NT2/D1 (cell line): ENCODE results near the gene NR2C2.

Experiments used
- DNase-seq: peaks from one replicate; pipeline ENCODE4 v3.0.0-alpha.2; 2011; ENCODE audit warnings: low read depth, low spot score
- H3K27me3 ChIP-seq: 2 replicates; pipeline ENCODE4 v1.6.0; 2011; ENCODE audit warnings: mild to moderate bottlenecking; ENCODE audit not compliant: insufficient read length, insufficient read depth
- H3K36me3 ChIP-seq: 2 replicates; pipeline ENCODE4 v1.6.1; 2011; ENCODE audit warnings: mild to moderate bottlenecking, low read length, mixed read lengths; ENCODE audit not compliant: insufficient read depth, insufficient read length
- H3K4me1 ChIP-seq: 2 replicates; pipeline ENCODE4 v1.5.1; 2011; ENCODE audit not compliant: insufficient read depth, insufficient read length
- H3K4me3 ChIP-seq: 2 replicates; pipeline ENCODE4 v1.5.1; 2011; ENCODE audit warnings: low read depth; ENCODE audit not compliant: insufficient read length
- H3K9ac ChIP-seq: 2 replicates; pipeline ENCODE4 v1.6.0; 2011; ENCODE audit warnings: low read depth; ENCODE audit not compliant: insufficient read length
- H3K9me3 ChIP-seq: 2 replicates; pipeline ENCODE4 v1.5.1; 2011; ENCODE audit warnings: mild to moderate bottlenecking, low read length; ENCODE audit not compliant: insufficient read depth
- SUZ12 ChIP-seq: IDR thresholded peaks from 2 replicates; pipeline ENCODE4 v1.6.1; 2011; ENCODE audit not compliant: insufficient read length, insufficient read depth; ENCODE audit errors: extremely low read depth
- YY1 ChIP-seq: IDR thresholded peaks from 2 replicates; pipeline ENCODE4 v1.6.1; 2011; ENCODE audit not compliant: insufficient read length, insufficient read depth
- ZNF274 ChIP-seq: IDR thresholded peaks from 2 replicates; pipeline ENCODE4 v1.6.1; 2011; ENCODE audit warnings: mild to moderate bottlenecking, low read depth, low read length

Gene NR2C2

DNA sequence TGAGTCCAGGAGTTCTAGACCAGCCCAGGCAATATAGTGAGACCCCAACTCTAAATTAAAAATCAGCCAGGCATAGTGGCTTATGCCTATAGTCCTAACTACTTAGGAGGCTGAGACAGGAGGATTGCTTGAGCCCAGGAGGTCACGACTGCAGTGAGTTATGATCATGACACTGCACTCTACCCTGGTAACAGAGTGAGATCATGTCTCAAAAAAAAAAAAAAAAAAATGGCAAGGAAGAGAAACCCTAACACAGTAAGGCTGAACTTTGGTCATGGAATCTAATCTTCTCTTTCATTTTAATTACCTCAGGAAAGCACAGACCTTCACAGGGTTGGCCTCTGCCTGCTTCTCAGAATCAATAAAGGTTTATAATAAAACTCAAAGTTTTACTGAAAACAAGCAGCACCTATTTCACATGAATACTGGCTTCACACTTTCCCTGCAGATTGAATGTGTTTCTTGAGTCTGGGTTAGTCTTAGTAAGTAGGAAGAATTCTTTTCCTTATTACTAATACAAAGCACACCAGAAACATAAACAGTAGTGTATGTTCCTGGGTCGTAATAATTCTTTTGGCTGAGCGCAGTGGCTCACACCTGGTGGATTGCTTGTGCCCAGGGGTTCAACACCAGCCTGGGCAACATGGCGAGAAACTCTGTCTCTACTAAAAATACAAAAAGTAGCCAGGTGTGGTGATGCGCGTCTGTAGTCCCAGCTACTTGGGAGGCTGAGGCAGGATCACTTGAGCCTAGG lies 11.6 kb upstream of the NR2C2 start:
- Histone ChIP-seq H3K9me3 (no peaks in the 10 kb centered on the region), H3K9ac (no peak overlapping the region), H3K4me3 (no peak overlapping the region), H3K4me1 (no peaks in the 10 kb centered on the region), H3K27me3 (no peaks in the 10 kb centered on the region), H3K36me3 (peaks cover 10% of the 10 kb centered on the region)
- TF ChIP-seq YY1 (no peak), ZNF274 (no peak), SUZ12 (no peak)
- DNase-seq, result no peak

DNA sequence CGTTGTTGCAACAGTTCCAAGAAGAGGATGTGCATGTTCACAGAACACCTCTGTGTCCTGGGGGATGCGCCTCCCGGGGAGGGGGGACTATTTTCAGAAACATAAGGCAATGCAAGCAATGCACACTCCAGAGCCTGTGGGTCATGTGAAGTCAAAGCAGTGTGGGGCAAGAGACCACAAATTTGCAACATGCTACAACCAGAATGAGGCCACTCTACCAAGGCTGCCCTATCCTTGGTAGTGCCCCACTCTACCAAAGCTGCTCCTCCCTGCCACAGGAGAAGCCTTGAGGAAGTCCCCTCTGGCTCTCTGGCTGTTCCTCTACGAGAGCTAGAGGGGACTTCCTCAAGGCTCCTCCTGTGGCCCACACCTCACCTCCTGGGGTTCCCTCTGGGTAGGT lies 8.4 kb upstream of the NR2C2 start:
- no peaks in the 10 kb centered on the region for H3K4me1 ChIP-seq
- H3K9me3 ChIP-seq, result no peaks in the 10 kb centered on the region
- H3K4me3 ChIP-seq, result no peak overlapping the region
- DNase-seq, result no peak
- TF ChIP-seq ZNF274, result no peak
- TF ChIP-seq SUZ12, result no peak
- TF ChIP-seq YY1, result no peak
- H3K27me3 ChIP-seq, result no peaks in the 10 kb centered on the region
- H3K9ac ChIP-seq, result no peak overlapping the region
- peaks cover 23% of the 10 kb centered on the region for H3K36me3 ChIP-seq

DNA sequence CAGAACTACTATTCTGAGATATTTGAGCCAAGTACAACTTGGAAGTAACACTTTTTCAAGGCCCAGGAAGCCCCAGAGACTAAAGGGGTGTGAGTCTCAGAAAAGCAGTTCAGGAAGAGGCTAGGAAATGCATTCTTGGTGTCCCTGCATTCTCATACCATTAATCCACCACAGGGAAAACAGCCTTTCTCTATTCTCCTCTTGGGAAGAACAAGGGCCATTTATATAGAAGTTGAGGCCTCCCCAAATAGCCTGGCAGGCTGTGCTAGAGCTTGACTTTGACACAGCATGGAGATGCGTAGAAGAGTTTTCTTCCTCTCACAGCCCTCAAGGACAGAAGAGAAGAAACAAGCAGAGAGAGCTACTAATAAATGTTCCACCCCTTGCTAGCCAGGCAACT lies 5.5 kb upstream of the NR2C2 start:
- H3K9ac ChIP-seq, result no peak overlapping the region
- no peaks in the 10 kb centered on the region for H3K27me3 ChIP-seq
- no peak for TF ChIP-seq SUZ12
- H3K4me3 ChIP-seq, result no peak overlapping the region
- peaks cover 1% of the 10 kb centered on the region for H3K4me1 ChIP-seq
- DNase-seq, result no peak
- H3K36me3 ChIP-seq, result peaks cover 38% of the 10 kb centered on the region
- H3K9me3 ChIP-seq, result no peaks in the 10 kb centered on the region

DNA sequence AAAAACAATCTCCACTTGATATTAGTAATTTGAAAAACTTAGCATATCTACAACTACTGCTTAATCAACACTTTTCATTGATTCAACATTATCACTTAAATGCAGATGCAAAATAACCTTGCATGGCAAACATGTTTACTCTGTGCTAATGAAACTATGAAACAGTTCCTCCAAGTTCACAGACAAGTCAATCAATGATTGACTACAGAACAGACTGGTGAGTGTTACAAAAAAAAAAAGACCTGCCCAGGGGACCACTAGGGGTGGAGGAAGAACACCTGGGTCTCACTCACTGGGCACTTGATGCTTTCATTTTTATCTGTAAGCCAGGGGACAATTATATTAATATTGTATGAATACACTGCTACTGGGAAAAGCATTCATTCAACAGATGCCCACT lies 4.3 kb upstream of the NR2C2 start:
- Histone ChIP-seq H3K9ac (no peak overlapping the region), H3K9me3 (no peaks in the 10 kb centered on the region), H3K27me3 (no peaks in the 10 kb centered on the region), H3K36me3 (peaks cover 38% of the 10 kb centered on the region), H3K4me3 (no peak overlapping the region), H3K4me1 (peaks cover 1% of the 10 kb centered on the region)
- no peak for DNase-seq
- TF ChIP-seq ZNF274, result no peak
- TF ChIP-seq SUZ12, result no peak
- no peak for TF ChIP-seq YY1

DNA sequence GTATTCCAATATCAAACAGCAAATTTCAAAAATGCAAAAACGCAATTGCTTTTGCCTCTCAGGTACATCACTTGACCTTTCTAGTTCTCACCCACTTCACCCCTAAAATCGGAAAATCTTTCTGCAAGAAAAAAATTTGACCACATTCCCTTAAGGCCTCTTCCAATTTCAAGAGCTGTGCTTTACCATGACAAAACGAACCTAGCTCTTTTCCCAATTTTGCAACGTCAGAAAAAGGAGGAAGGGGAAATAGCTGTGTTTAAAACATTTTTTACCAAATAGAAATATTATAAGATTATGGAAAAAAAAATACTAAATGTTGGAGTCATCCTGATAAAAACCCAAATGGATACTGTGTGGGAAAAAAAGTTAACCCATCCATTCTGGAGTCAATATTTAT lies 1.1 kb upstream of the NR2C2 start:
- no peaks in the 10 kb centered on the region for H3K9me3 ChIP-seq
- TF ChIP-seq YY1, result no peak
- no peak for TF ChIP-seq SUZ12
- no peak for TF ChIP-seq ZNF274
- H3K27me3 ChIP-seq, result no peaks in the 10 kb centered on the region
- H3K36me3 ChIP-seq, result peaks cover 45% of the 10 kb centered on the region
- H3K4me1 ChIP-seq, result peaks cover 1% of the 10 kb centered on the region
- no peak for DNase-seq
- peak overlapping the region; percentile 96 for H3K9ac ChIP-seq
- H3K4me3 ChIP-seq, result peak overlapping the region; percentile 91

DNA sequence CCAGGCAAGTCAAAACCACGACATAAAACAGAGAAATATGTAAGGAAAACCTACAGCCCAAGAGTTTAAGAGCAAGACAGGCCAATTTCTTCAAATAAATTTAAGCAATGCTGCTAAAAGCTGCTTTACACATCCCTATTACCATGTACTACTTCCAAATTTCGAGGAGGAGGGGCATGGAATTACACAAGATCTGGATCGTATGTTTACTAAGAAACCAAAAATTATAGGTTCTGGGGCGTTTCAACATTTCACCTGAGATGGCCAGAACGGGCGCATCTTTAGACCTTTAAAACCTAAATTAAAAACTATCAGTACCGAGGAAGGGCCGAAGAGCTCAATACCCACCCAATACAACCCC lies 664 bp upstream of the NR2C2 start:
- H3K9me3 ChIP-seq, result no peaks in the 10 kb centered on the region
- no peaks in the 10 kb centered on the region for H3K27me3 ChIP-seq
- DNase-seq, result no peak
- H3K4me3 ChIP-seq, result peak overlapping the region; percentile 91
- TF ChIP-seq SUZ12 (no peak), YY1 (no peak), ZNF274 (no peak)
- peaks cover 1% of the 10 kb centered on the region for H3K4me1 ChIP-seq
- peaks cover 45% of the 10 kb centered on the region for H3K36me3 ChIP-seq
- H3K9ac ChIP-seq, result peak overlapping the region; percentile 96

DNA sequence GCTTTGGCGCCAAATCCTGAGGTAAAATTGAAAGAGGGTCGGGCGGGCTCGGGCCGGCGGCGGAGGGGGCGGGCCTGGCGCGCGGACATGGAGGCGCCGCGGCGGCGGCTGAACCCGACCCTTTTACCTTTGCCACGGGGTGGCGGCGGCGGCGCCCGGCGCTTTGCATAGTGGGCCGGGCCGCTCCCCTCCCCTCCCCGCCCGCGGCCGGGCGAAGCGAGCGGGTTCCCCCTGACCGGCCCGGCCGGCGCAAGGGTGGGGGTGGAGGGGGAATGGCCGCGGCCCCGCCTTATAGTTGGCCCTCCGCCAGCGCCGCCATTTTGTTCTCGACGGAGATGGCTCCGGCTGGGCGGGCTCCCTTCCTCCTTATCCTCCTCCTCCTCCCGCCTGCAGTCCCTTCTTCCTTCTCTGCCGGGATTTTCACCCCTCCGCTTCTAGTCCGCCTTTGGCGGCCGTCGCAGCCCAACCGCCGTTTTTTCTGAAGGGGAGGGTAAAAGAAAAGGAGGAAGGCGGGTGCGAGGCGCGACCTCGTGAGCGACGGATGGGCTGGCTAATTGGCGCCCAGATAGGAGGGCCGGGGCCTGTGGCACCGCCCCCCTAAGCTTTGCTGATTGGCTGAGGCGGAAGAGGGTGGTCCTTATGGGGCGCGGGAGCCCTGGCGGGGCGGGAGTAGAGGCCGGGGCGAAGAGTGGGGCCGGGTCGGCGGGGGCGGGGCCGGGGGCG lies 664 bp downstream of the NR2C2 start:
- Histone ChIP-seq H3K36me3 (peaks cover 36% of the 10 kb centered on the region), H3K27me3 (no peaks in the 10 kb centered on the region), H3K4me1 (peaks cover 1% of the 10 kb centered on the region), H3K9ac (peak overlapping the region; percentile 96), H3K9me3 (no peaks in the 10 kb centered on the region), H3K4me3 (peak overlapping the region; percentile 91)
- DNase-seq, result peak; percentile 95
- peak; percentile 76 for TF ChIP-seq YY1
- TF ChIP-seq SUZ12, result no peak

DNA sequence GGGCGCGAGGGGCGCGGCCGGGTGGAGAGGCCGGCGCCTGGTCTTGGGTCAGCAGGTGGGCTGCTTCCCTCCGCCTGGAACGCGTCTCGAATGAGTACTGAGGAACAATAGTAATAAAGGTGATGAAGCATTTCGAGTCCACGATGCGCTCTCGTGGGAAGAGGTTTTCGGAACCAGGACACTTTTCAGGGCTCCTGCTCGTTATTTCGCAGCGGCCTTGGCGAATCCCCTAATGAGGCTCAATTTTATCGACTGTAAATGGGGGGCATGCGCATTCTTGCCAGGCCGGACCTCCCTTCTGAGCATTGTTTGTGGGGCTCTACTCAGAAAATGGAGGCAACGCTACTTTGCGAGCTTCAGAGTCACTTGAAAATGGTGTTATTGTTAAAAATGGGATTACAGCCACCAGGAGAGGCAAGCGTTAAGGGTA lies 1.2 kb downstream of the NR2C2 start:
- no peaks in the 10 kb centered on the region for H3K27me3 ChIP-seq
- TF ChIP-seq ZNF274 (no peak), SUZ12 (no peak), YY1 (no peak)
- H3K9me3 ChIP-seq, result no peaks in the 10 kb centered on the region
- H3K9ac ChIP-seq, result peak overlapping the region; percentile 79
- H3K36me3 ChIP-seq, result peaks cover 31% of the 10 kb centered on the region
- no peak for DNase-seq
- H3K4me1 ChIP-seq, result peaks cover 1% of the 10 kb centered on the region
- H3K4me3 ChIP-seq, result peak overlapping the region; percentile 48
